ENCODE data around the gene PUS7. TPM values are rescaled to one million over a fixed set of nuclear protein-coding genes. Genes with fewer than 3 reads are reported as not detected.

The PUS7 gene
- total RNA-seq, 4 donors from 2014 or later = 4.2 to 25.6 (median 7.1) TPM

- H3K9me3 ChIP-seq = no peaks in the 10 kb centered on the region
- H3K36me3 ChIP-seq = no peaks in the 10 kb centered on the region
- no peak for TF ChIP-seq POLR2A (IDR thresholded peaks at IDR 0.05)
- no peak for TF ChIP-seq CTCF (IDR thresholded peaks at IDR 0.05)
- no peak for DNase-seq
- no peaks in the 10 kb centered on the region for H3K27me3 ChIP-seq
- H3K27ac ChIP-seq = no peak overlapping the region
- H3K4me3 ChIP-seq = no peak overlapping the region
- H3K4me1 ChIP-seq = no peaks in the 10 kb centered on the region
Observed at GRCh38 chr7:105474045-105474444, 48.0 kb downstream of the PUS7 start.

- no peak overlapping the region for H3K27ac ChIP-seq
- H3K36me3 ChIP-seq = no peaks in the 10 kb centered on the region
- no peak for TF ChIP-seq POLR2A (IDR thresholded peaks at IDR 0.05)
- no peak for TF ChIP-seq CTCF (IDR thresholded peaks at IDR 0.05)
- DNase-seq = no peak
- H3K9me3 ChIP-seq = no peaks in the 10 kb centered on the region
- H3K27me3 ChIP-seq = no peaks in the 10 kb centered on the region
- no peaks in the 10 kb centered on the region for H3K4me1 ChIP-seq
- H3K4me3 ChIP-seq = no peak overlapping the region
Observed at GRCh38 chr7:105473163-105473562, 48.9 kb downstream of the PUS7 start.

- no peak for DNase-seq
- Histone ChIP-seq H3K27ac (no peak overlapping the region), H3K4me3 (no peak overlapping the region), H3K4me1 (no peaks in the 10 kb centered on the region), H3K27me3 (no peaks in the 10 kb centered on the region), H3K9me3 (no peaks in the 10 kb centered on the region), H3K36me3 (no peaks in the 10 kb centered on the region)
- no peak for TF ChIP-seq POLR2A (IDR thresholded peaks at IDR 0.05)
- no peak for TF ChIP-seq CTCF (IDR thresholded peaks at IDR 0.05)
Observed at GRCh38 chr7:105470846-105471245, 51.2 kb downstream of the PUS7 start.

- H3K36me3 ChIP-seq = no peaks in the 10 kb centered on the region
- no peak overlapping the region for H3K27ac ChIP-seq
- no peaks in the 10 kb centered on the region for H3K9me3 ChIP-seq
- no peak overlapping the region for H3K4me3 ChIP-seq
- H3K4me1 ChIP-seq = no peaks in the 10 kb centered on the region
- TF ChIP-seq CTCF (IDR thresholded peaks at IDR 0.05) (no peak), POLR2A (IDR thresholded peaks at IDR 0.05) (no peak)
- no peaks in the 10 kb centered on the region for H3K27me3 ChIP-seq
- no peak for DNase-seq
Observed at GRCh38 chr7:105470090-105470489, 52.0 kb downstream of the PUS7 start.

GRCh38 chr7:105462765-105463420 lies 59.2 kb downstream of the PUS7 start:
- Histone ChIP-seq H3K4me3 (no peak overlapping the region), H3K27ac (no peak overlapping the region), H3K4me1 (no peaks in the 10 kb centered on the region), H3K36me3 (peaks cover 0 to 6% (median 0%) of the 10 kb centered on the region in 3 donors), H3K9me3 (no peaks in the 10 kb centered on the region), H3K27me3 (no peaks in the 10 kb centered on the region)
- no peak for TF ChIP-seq CTCF (IDR thresholded peaks at IDR 0.05)
- no peak for TF ChIP-seq POLR2A (IDR thresholded peaks at IDR 0.05)
- no peak for DNase-seq

GRCh38 chr7:105461518-105461917 lies 60.6 kb downstream of the PUS7 start:
- no peak overlapping the region for H3K4me3 ChIP-seq
- TF ChIP-seq CTCF (IDR thresholded peaks at IDR 0.05) (no peak), POLR2A (IDR thresholded peaks at IDR 0.05) (no peak)
- no peaks in the 10 kb centered on the region for H3K27me3 ChIP-seq
- H3K9me3 ChIP-seq = no peaks in the 10 kb centered on the region
- no peaks in the 10 kb centered on the region for H3K4me1 ChIP-seq
- DNase-seq = no peak
- H3K36me3 ChIP-seq = peaks cover 0 to 6% (median 0%) of the 10 kb centered on the region in 3 donors
- no peak overlapping the region for H3K27ac ChIP-seq

Data from Peyer's patch (tissue), 4 donors.